A673 (cell line): ENCODE data around the gene GTF2I.

ENCODE experiments used
- EZH2 ChIP-seq: fragments of 200-600 bp; sonication (generic); IDR thresholded peaks from 2 replicates; pipeline ENCODE4 v1.6.1; 2017; ENCODE audit warnings: borderline replicate concordance, low read depth, mild to moderate bottlenecking, mixed read lengths, antibody characterized with exemption, low read length; ENCODE audit not compliant: poor library complexity, severe bottlenecking
- TF ChIP-seq, protein P1 (sequence below): fragments of 300-800, 200-600 bp; sonication (generic); conservative IDR thresholded peaks from 2 replicates; pipeline ENCODE4 v1.5.1; 2017; ENCODE audit warnings: low read depth, mild to moderate bottlenecking, antibody characterized with exemption, low read length, moderate library complexity, mixed read lengths

DNA sequence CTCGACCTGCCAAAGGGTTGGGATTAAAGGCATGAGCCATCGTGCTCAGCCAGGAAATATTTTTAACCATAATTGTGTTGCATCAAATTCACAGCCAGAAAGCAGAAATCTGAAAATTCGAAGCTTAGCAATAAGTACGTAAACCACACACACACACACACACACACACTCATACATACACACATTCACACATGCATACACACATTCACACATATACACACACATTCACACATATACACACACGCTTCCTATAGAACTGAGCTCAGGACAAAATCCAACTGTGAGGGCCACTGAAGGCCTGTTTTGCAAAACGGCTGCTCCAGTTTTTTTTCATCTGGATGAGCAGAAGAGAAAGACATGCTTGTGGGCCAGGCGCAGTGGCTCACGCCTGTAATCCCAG is 25.0 kb upstream of the GTF2I start:
- TF ChIP-seq, protein P1, sequence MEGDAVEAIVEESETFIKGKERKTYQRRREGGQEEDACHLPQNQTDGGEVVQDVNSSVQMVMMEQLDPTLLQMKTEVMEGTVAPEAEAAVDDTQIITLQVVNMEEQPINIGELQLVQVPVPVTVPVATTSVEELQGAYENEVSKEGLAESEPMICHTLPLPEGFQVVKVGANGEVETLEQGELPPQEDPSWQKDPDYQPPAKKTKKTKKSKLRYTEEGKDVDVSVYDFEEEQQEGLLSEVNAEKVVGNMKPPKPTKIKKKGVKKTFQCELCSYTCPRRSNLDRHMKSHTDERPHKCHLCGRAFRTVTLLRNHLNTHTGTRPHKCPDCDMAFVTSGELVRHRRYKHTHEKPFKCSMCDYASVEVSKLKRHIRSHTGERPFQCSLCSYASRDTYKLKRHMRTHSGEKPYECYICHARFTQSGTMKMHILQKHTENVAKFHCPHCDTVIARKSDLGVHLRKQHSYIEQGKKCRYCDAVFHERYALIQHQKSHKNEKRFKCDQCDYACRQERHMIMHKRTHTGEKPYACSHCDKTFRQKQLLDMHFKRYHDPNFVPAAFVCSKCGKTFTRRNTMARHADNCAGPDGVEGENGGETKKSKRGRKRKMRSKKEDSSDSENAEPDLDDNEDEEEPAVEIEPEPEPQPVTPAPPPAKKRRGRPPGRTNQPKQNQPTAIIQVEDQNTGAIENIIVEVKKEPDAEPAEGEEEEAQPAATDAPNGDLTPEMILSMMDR, result no peak
- TF ChIP-seq EZH2, result no peak
